ENCODE results near the gene APBB2.

DNA sequence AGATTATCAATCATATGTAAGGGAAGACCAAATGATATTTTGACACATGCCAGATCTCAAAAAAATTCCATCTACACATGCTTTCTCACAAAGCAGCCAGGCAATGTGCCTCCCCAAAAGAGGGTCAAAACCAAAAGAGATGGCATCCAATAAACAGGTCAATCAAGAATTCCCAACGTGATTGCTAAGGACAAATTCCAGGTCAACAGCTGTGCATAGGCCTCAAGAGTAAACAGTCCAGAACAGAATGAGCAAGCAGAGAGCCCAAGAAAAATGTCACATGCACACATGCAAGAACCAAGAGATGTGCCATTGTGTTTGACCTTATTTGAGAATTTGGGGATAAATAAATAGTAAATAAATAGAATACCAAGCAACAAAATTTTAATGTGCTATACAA lies 136.7 kb downstream of the APBB2 start:
- TF ChIP-seq, protein P1, sequence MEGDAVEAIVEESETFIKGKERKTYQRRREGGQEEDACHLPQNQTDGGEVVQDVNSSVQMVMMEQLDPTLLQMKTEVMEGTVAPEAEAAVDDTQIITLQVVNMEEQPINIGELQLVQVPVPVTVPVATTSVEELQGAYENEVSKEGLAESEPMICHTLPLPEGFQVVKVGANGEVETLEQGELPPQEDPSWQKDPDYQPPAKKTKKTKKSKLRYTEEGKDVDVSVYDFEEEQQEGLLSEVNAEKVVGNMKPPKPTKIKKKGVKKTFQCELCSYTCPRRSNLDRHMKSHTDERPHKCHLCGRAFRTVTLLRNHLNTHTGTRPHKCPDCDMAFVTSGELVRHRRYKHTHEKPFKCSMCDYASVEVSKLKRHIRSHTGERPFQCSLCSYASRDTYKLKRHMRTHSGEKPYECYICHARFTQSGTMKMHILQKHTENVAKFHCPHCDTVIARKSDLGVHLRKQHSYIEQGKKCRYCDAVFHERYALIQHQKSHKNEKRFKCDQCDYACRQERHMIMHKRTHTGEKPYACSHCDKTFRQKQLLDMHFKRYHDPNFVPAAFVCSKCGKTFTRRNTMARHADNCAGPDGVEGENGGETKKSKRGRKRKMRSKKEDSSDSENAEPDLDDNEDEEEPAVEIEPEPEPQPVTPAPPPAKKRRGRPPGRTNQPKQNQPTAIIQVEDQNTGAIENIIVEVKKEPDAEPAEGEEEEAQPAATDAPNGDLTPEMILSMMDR (IDR thresholded peaks at IDR 0.05), result no peak
- TF ChIP-seq POLR2A (IDR thresholded peaks at IDR 0.05) (no peak), POLR2AphosphoS5 (IDR thresholded peaks at IDR 0.05) (no peak)
